Measurements from ENCODE around the gene EHD4.

- no peak for TF ChIP-seq CTCF (optimal IDR thresholded peaks at IDR 0.05 in 1 of 3, IDR thresholded peaks at IDR 0.05 in 1 of 3, conservative IDR thresholded peaks at IDR 0.05 in 1 of 3; ENCODE audit: extremely low read depth in 1 of 3, insufficient read depth in 2 of 3, low read length in 3 of 3)
- no peak for TF ChIP-seq EZH2 (IDR thresholded peaks at IDR 0.05; ENCODE audit: low read length)
Observed at GRCh38 chr15:41933771-41934170, 38.6 kb downstream of the EHD4 start.
